Measurements from ENCODE around the gene SHROOM3.

DNA sequence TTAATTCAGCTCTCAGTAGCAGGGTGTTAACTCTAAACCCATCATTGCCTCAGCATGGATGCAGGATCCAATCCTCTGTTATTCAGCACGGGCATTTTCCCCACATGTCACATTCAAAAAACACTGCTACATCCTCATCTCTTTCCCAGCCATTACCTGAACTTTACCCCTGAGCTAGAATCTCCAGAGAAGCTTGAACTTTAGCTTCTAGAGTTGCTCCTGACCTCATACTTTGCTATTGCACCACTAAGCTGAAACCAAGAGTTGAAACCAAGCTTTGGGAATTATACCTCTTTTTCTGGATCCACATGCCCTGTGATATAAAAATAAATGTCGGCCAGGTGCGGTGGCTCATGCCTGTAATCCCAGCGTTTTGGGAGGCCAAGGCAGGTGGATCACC is 90.7 kb downstream of the SHROOM3 start:
- TF ChIP-seq, protein P1, sequence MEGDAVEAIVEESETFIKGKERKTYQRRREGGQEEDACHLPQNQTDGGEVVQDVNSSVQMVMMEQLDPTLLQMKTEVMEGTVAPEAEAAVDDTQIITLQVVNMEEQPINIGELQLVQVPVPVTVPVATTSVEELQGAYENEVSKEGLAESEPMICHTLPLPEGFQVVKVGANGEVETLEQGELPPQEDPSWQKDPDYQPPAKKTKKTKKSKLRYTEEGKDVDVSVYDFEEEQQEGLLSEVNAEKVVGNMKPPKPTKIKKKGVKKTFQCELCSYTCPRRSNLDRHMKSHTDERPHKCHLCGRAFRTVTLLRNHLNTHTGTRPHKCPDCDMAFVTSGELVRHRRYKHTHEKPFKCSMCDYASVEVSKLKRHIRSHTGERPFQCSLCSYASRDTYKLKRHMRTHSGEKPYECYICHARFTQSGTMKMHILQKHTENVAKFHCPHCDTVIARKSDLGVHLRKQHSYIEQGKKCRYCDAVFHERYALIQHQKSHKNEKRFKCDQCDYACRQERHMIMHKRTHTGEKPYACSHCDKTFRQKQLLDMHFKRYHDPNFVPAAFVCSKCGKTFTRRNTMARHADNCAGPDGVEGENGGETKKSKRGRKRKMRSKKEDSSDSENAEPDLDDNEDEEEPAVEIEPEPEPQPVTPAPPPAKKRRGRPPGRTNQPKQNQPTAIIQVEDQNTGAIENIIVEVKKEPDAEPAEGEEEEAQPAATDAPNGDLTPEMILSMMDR (IDR thresholded peaks at IDR 0.05; ENCODE audit: poor library complexity, severe bottlenecking) = no peak
- no peak for TF ChIP-seq EZH2 (IDR thresholded peaks at IDR 0.05; ENCODE audit: borderline replicate concordance, insufficient read depth, low read length, poor library complexity, severe bottlenecking)
- TF ChIP-seq EP300 (conservative IDR thresholded peaks at IDR 0.05; ENCODE audit: poor library complexity, severe bottlenecking) = no peak

Data from neural cell (in vitro differentiated cells).